Vagina (tissue), 2 donors: Measurements from ENCODE around the gene ABL1. TPM values are rescaled to one million over a fixed set of nuclear protein-coding genes. Genes with fewer than 3 reads are reported as not detected.

Experiments used
- DNase-seq, 2 donors: peaks; one replicate each; pipeline ENCODE4 v3.0.0-alpha.2; 2017; ENCODE audit errors: extremely low spot score in 2 of 2
- H3K27ac ChIP-seq: fragments of 200-600 bp; sonication (generic); one replicate; pipeline ENCODE4 v1.5.1; 2019
- H3K27me3 ChIP-seq: fragments of 200-600 bp; sonication (generic); one replicate; pipeline ENCODE4 v1.5.1; 2019
- H3K36me3 ChIP-seq, 2 donors: fragments of 200-600 bp; sonication (generic); one replicate each; pipeline ENCODE4 v1.5.1; 2017 to 2019
- H3K4me1 ChIP-seq: fragments of 200-600 bp; sonication (generic); one replicate; pipeline ENCODE4 v1.5.1; 2019
- H3K4me3 ChIP-seq, 2 donors: fragments of 200-600 bp; sonication (generic); 1 replicate in 1 of 2; 2 replicates in 1 of 2; pipeline ENCODE4 v1.5.1; 2016 to 2019
- H3K9me3 ChIP-seq: fragments of 200-600 bp; sonication (generic); one replicate; pipeline ENCODE4 v1.5.1; 2019
- CTCF ChIP-seq, 3 experiments: fragments of 450-650 bp in 2 of 3; fragments of 200-600 bp in 1 of 3; sonication (generic) in 1 of 3; IDR thresholded peaks; one replicate each; pipeline ENCODE4 v1.5.1; 2017 to 2019; ENCODE audit warnings: antibody characterized with exemption in 3 of 3, mild to moderate bottlenecking in 2 of 3, moderate library complexity in 2 of 3
- POLR2A ChIP-seq, 2 donors: fragments of 450-650 bp; IDR thresholded peaks; one replicate each; pipeline ENCODE4 v1.6.1; 2017; ENCODE audit warnings: antibody characterized with exemption in 2 of 2, mild to moderate bottlenecking in 2 of 2, moderate library complexity in 2 of 2
- POLR2AphosphoS5 ChIP-seq, 2 donors: sonication (generic); formaldehyde crosslinking; IDR thresholded peaks; one replicate each; pipeline ENCODE4 v1.9.0; 2017; ENCODE audit warnings: antibody characterized with exemption in 2 of 2, mild to moderate bottlenecking in 2 of 2, low read depth in 1 of 2; ENCODE audit not compliant: insufficient read depth in 1 of 2
- intact Hi-C: fragments of 100-400 bp; cut with DNase I; formaldehyde crosslinking; loops from one replicate; pipeline ENCODE4 v1.15.1; 2023
- total RNA-seq: library from RNA; depleted of rRNA; stranded (reverse); fragments of >200 nt; gene quantifications from one replicate; pipeline ENCODE4 v1.2.3, GENCODE V29; 2016

The ABL1 gene
- total RNA-seq, 1 donor from 2014 or later = 68.5 TPM

DNA sequence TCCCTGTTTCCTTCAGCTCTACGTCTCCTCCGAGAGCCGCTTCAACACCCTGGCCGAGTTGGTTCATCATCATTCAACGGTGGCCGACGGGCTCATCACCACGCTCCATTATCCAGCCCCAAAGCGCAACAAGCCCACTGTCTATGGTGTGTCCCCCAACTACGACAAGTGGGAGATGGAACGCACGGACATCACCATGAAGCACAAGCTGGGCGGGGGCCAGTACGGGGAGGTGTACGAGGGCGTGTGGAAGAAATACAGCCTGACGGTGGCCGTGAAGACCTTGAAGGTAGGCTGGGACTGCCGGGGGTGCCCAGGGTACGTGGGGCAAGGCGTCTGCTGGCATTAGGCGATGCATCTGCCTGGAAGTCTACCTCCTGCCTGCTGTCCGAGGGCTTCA lies 27.7 kb downstream of the ABL1 start:
- Histone ChIP-seq H3K4me1 (peaks cover 47% of the 10 kb centered on the region), H3K27me3 (no peaks in the 10 kb centered on the region), H3K4me3 (no peak overlapping the region), H3K9me3 (no peaks in the 10 kb centered on the region), H3K36me3 (peaks cover 0 to 19% of the 10 kb centered on the region in 2 donors), H3K27ac (no peak overlapping the region)
- TF ChIP-seq POLR2AphosphoS5 (IDR thresholded peaks at IDR 0.05; ENCODE audit: insufficient read depth in 1 of 2, low read depth in 1 of 2) (no peak), POLR2A (IDR thresholded peaks at IDR 0.05) (no peak), CTCF (IDR thresholded peaks at IDR 0.05) (no peak)
- intact Hi-C loops = loop anchor here (5.0 to 10.0 kb wide), 2 partner anchors 82 to 155 kb away; no protein-coding TSS in a partner anchor
- no peak for DNase-seq

DNA sequence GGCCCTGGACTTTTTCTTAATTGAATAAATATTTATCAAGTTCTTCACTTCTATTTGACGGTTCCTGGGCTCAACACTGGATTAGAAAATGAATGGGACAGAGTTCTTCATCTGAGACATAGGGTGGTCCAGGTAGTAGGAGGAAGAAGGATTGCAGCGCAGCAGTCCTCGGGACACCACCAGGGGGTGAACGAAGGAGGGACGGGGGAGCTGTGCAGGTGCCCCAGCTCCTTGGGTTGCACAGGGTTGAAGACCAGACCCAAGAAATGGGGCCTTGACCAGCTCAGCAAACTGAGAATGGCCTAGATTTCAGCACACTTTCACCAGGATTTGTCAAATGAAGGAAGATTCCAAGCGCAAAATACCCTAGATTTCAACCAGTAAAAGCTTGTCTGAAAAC lies 29.5 kb downstream of the ABL1 start:
- H3K27ac ChIP-seq = no peak overlapping the region
- H3K4me1 ChIP-seq = peaks cover 37% of the 10 kb centered on the region
- H3K36me3 ChIP-seq = peaks cover 0 to 19% of the 10 kb centered on the region in 2 donors

GRCh38 chr9:130865921-130866320 lies 30.9 kb downstream of the ABL1 start:
- Histone ChIP-seq H3K36me3 (peaks cover 0 to 19% of the 10 kb centered on the region in 2 donors), H3K27ac (no peak overlapping the region), H3K4me1 (peaks cover 40% of the 10 kb centered on the region), H3K27me3 (no peaks in the 10 kb centered on the region), H3K9me3 (no peaks in the 10 kb centered on the region), H3K4me3 (no peak overlapping the region)
- intact Hi-C loops = loop anchor here (5.0 to 10.0 kb wide), 2 partner anchors 79 to 94 kb away; no protein-coding TSS in a partner anchor
- no peak for DNase-seq
- TF ChIP-seq CTCF (IDR thresholded peaks at IDR 0.05) (no peak), POLR2A (IDR thresholded peaks at IDR 0.05) (no peak), POLR2AphosphoS5 (IDR thresholded peaks at IDR 0.05; ENCODE audit: insufficient read depth in 1 of 2, low read depth in 1 of 2) (no peak)

More for the DNA sequence above, 29.5 kb downstream of the ABL1 start:
- Histone ChIP-seq H3K9me3 (no peaks in the 10 kb centered on the region), H3K4me3 (no peak overlapping the region), H3K27me3 (no peaks in the 10 kb centered on the region)
- intact Hi-C loops = loop anchor here (5.0 to 10.0 kb wide), 2 partner anchors 80 to 157 kb away; no protein-coding TSS in a partner anchor
- no peak for DNase-seq
- TF ChIP-seq CTCF (IDR thresholded peaks at IDR 0.05) = no peak
- TF ChIP-seq POLR2AphosphoS5 (IDR thresholded peaks at IDR 0.05; ENCODE audit: insufficient read depth in 1 of 2, low read depth in 1 of 2) = no peak
- no peak for TF ChIP-seq POLR2A (IDR thresholded peaks at IDR 0.05)

GRCh38 chr9:130866474-130866965 lies 31.5 kb downstream of the ABL1 start:
- no peak overlapping the region for H3K4me3 ChIP-seq
- TF ChIP-seq CTCF (IDR thresholded peaks at IDR 0.05) (peak; percentile 61 to 74 (median 67)), POLR2AphosphoS5 (IDR thresholded peaks at IDR 0.05; ENCODE audit: insufficient read depth in 1 of 2, low read depth in 1 of 2) (peak in 1 of 2 donors; percentile 73), POLR2A (IDR thresholded peaks at IDR 0.05) (no peak)
- DNase-seq = no peak
- intact Hi-C loops = loop anchor here (5.0 to 10.0 kb wide), 2 partner anchors 78 to 94 kb away; no protein-coding TSS in a partner anchor
- H3K27ac ChIP-seq = no peak overlapping the region
- peaks cover 40% of the 10 kb centered on the region for H3K4me1 ChIP-seq
- H3K27me3 ChIP-seq = no peaks in the 10 kb centered on the region
- H3K9me3 ChIP-seq = no peaks in the 10 kb centered on the region
- H3K36me3 ChIP-seq = peaks cover 0 to 19% of the 10 kb centered on the region in 2 donors

DNA sequence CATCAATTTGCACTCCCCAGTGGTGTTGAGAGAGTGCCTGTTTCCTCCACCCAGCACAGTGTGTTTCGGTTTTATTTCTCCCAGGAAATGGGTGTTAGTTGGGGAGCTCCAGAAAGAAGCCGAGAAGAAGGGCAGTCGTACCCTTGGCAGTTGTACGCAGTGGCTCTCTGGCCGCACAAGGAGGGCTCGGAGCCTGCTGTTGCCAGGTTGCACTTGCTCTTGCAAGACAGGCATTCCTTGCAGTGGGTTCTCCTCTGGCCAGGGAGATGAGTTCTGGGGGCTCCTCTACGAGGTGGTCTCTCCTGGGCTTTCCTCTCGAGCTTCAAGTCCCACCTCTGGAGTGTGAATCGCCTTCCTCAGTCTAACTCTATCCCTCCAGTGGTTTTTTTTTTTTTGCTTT lies 32.5 kb downstream of the ABL1 start:
- intact Hi-C loops = loop anchor here (5.0 to 10.0 kb wide), 2 partner anchors 77 to 95 kb away; no protein-coding TSS in a partner anchor

More for the DNA sequence above, 32.5 kb downstream of the ABL1 start:
- Histone ChIP-seq H3K27ac (no peak overlapping the region), H3K27me3 (no peaks in the 10 kb centered on the region), H3K9me3 (no peaks in the 10 kb centered on the region), H3K36me3 (peaks cover 0 to 29% of the 10 kb centered on the region in 2 donors), H3K4me1 (peaks cover 36% of the 10 kb centered on the region), H3K4me3 (no peak overlapping the region)
- DNase-seq = no peak
- TF ChIP-seq CTCF (IDR thresholded peaks at IDR 0.05) (no peak), POLR2AphosphoS5 (IDR thresholded peaks at IDR 0.05; ENCODE audit: insufficient read depth in 1 of 2, low read depth in 1 of 2) (no peak), POLR2A (IDR thresholded peaks at IDR 0.05) (no peak)
